ENCODE measurements around the gene PEMT.

GRCh38 chr17:17504341-17505140 lies 87.0 kb downstream of the PEMT start:
- no peak for TF ChIP-seq RAD21 (conservative IDR thresholded peaks at IDR 0.05 in 1 of 2, IDR thresholded peaks at IDR 0.05 in 1 of 2)
- TF ChIP-seq CTCF (IDR thresholded peaks at IDR 0.05), result no peak
